Measurements from ENCODE around the gene LRRC34. TPM values are rescaled to one million over a fixed set of nuclear protein-coding genes. Genes with fewer than 3 reads are reported as not detected.
A peak's percentile ranks its signal among the peaks of the same experiment; 100 is the strongest.

LRRC34 gene
- total and polyA plus RNA-seq, 9 of the 15 experiments (the other 6 are each of a cell fraction or from before 2014, with no cell fraction given), result 0.17 to 0.30 TPM; not detected in 7

DNA sequence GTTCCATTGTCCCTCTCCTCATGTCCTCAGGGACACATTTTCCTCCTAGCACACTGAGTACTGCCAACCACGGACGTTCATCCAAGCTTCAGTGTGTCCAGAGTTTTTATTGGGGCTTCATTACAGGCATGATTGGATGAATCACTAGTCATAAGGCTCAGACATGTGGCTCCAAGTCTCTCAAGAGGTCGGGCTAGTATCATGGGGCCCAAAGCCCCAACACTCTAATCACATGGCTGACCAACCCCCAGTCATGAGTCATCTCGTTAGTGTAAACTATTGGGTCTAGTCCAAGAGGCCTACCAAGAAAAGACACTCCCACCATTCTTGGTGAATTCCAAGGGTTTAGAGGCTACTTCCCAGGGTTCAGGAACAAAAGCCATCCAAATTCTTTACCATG, 52.2 kb downstream of the LRRC34 start (continued):
- TF ChIP-seq, protein P1, sequence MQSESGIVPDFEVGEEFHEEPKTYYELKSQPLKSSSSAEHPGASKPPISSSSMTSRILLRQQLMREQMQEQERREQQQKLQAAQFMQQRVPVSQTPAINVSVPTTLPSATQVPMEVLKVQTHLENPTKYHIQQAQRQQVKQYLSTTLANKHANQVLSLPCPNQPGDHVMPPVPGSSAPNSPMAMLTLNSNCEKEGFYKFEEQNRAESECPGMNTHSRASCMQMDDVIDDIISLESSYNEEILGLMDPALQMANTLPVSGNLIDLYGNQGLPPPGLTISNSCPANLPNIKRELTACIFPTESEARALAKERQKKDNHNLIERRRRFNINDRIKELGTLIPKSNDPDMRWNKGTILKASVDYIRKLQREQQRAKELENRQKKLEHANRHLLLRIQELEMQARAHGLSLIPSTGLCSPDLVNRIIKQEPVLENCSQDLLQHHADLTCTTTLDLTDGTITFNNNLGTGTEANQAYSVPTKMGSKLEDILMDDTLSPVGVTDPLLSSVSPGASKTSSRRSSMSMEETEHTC (IDR thresholded peaks at IDR 0.05), result peak; percentile 77
- TF ChIP-seq ZNF766 (CRISPR knock-in tag; conservative IDR thresholded peaks at IDR 0.05) (0 out of 2 replicates have a peak, but pooled peaks have one; percentile 42), SMARCC2 (IDR thresholded peaks at IDR 0.05; ENCODE audit: low read depth) (peak; percentile 46; the same call in 1 of the 2 replicates), NFE2 (IDR thresholded peaks at IDR 0.05; ENCODE audit: low read depth) (peak; percentile 48; the same call in 1 of the 2 replicates), TARDBP (IDR thresholded peaks at IDR 0.05) (no peak), NFRKB (IDR thresholded peaks at IDR 0.05; ENCODE audit: low read depth) (peak; percentile 66; the same call in 1 of the 2 replicates), C11orf30 (IDR thresholded peaks at IDR 0.05; ENCODE audit: low read depth) (0 out of 2 replicates have a peak, but pooled peaks have one; percentile 15), FOXJ2 (tag; IDR thresholded peaks at IDR 0.05) (peak; percentile 63; the same call in 1 of the 2 replicates), ATF7 (IDR thresholded peaks at IDR 0.05) (peak; percentile 56; the same call in 1 of the 2 replicates), TAL1 (IDR thresholded peaks at IDR 0.05) (no peak), ARID3A (IDR thresholded peaks at IDR 0.05; ENCODE audit: borderline replicate concordance, low read depth, low read length) (peak; percentile 60; the same call in 1 of the 2 replicates), CHAMP1 (IDR thresholded peaks at IDR 0.05) (peak; percentile 90), SMARCA4 (IDR thresholded peaks at IDR 0.05) (peak; percentile 79; the same call in 1 of the 2 replicates), CC2D1A (IDR thresholded peaks at IDR 0.05) (peak; percentile 82), ZNF717 (CRISPR knock-in tag; IDR thresholded peaks at IDR 0.05) (no peak), L3MBTL2 (IDR thresholded peaks at IDR 0.05) (peak; percentile 95), ID3 (CRISPR knock-in tag; IDR thresholded peaks at IDR 0.05) (no peak), ID3 (tag; IDR thresholded peaks at IDR 0.05) (no peak), DPF2 (IDR thresholded peaks at IDR 0.05) (peak; percentile 77), RAD51 (IDR thresholded peaks at IDR 0.05; ENCODE audit: borderline replicate concordance, low read depth) (peak; percentile 65), RCOR1 (IDR thresholded peaks at IDR 0.05; ENCODE audit: borderline replicate concordance in 1 of 2, low read depth in 2 of 2, low read length in 2 of 2) (peak in 1 of 2 experiments; percentile 62; a peak in 2 of 4 replicates)
- TF ChIP-seq, protein P2, sequence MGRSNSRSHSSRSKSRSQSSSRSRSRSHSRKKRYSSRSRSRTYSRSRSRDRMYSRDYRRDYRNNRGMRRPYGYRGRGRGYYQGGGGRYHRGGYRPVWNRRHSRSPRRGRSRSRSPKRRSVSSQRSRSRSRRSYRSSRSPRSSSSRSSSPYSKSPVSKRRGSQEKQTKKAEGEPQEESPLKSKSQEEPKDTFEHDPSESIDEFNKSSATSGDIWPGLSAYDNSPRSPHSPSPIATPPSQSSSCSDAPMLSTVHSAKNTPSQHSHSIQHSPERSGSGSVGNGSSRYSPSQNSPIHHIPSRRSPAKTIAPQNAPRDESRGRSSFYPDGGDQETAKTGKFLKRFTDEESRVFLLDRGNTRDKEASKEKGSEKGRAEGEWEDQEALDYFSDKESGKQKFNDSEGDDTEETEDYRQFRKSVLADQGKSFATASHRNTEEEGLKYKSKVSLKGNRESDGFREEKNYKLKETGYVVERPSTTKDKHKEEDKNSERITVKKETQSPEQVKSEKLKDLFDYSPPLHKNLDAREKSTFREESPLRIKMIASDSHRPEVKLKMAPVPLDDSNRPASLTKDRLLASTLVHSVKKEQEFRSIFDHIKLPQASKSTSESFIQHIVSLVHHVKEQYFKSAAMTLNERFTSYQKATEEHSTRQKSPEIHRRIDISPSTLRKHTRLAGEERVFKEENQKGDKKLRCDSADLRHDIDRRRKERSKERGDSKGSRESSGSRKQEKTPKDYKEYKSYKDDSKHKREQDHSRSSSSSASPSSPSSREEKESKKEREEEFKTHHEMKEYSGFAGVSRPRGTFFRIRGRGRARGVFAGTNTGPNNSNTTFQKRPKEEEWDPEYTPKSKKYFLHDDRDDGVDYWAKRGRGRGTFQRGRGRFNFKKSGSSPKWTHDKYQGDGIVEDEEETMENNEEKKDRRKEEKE (IDR thresholded peaks at IDR 0.05; ENCODE audit: borderline replicate concordance in 1 of 2, control insufficient read depth in 1 of 2, low read depth in 2 of 2, low read length in 1 of 2), result no peak
